Panc1 (cell line): ENCODE measurements around the gene PIH1D1. TPM values are rescaled to one million over a fixed set of nuclear protein-coding genes. Genes with fewer than 3 reads are reported as not detected.

ENCODE experiments used
- ATAC-seq: fragments of 200-7000 bp; cut with Tn5 transposase; 2 replicates; pipeline ENCODE4 v1.9.1; 2020; ENCODE audit warnings: mild to moderate bottlenecking, moderate library complexity
- BruUV-seq: library from RNA; stranded (reverse); fragments of 400-500 nt; replicated peaks from 2 replicates; lab custom pipeline; 2021; lab: Mats Ljungman, UMichigan
- CTCF ChIA-PET: fragments of 300-600 bp; sonication (Branson Sonifier 250); formaldehyde crosslinking; loops from one replicate; lab custom pipeline; 2022; ENCODE audit warnings: antibody characterized with exemption; lab: Charles Lee
- POLR2A ChIA-PET: fragments of 300-600 bp; sonication (Branson Sonifier 250); formaldehyde crosslinking; loops from one replicate; lab custom pipeline; 2022; ENCODE audit warnings: antibody characterized with exemption; lab: Charles Lee
- DNase-seq: peaks from one replicate; pipeline ENCODE4 v3.0.0-alpha.2; 2010; ENCODE audit warnings: low read depth, low spot score
- H3K27ac ChIP-seq: 2 replicates; pipeline ENCODE4 v1.5.1; 2011; ENCODE audit warnings: mild to moderate bottlenecking, low read length, inconsistent platforms
- H3K27me3 ChIP-seq: fragments of 200-500 bp; sonication (Bioruptor generic); 2 replicates; pipeline ENCODE4 v1.6.0; 2014; ENCODE audit warnings: low read length, inconsistent platforms; ENCODE audit not compliant: control insufficient read depth, insufficient read depth
- H3K36me3 ChIP-seq: fragments of 200-500 bp; sonication (Bioruptor generic); 2 replicates; pipeline ENCODE4 v1.5.1; 2014; ENCODE audit warnings: inconsistent platforms, mild to moderate bottlenecking, low read length, moderate library complexity; ENCODE audit not compliant: control insufficient read depth, insufficient read depth
- H3K4me1 ChIP-seq: 2 replicates; pipeline ENCODE4 v1.5.1; 2011; ENCODE audit warnings: inconsistent platforms, mild to moderate bottlenecking, low read length, moderate library complexity; ENCODE audit not compliant: control insufficient read depth, insufficient read depth
- H3K4me3 ChIP-seq, 2 experiments: 2 replicates each; pipeline ENCODE4 v1.5.1; 2011 to 2012; ENCODE audit warnings: low read depth in 2 of 2, low read length in 2 of 2, mild to moderate bottlenecking in 2 of 2, inconsistent platforms in 1 of 2, moderate library complexity in 1 of 2
- H3K9me3 ChIP-seq: fragments of 200-500 bp; sonication (Bioruptor generic); 2 replicates; pipeline ENCODE4 v1.5.1; 2014; ENCODE audit warnings: low read depth, mild to moderate bottlenecking, inconsistent platforms, low read length, moderate library complexity; ENCODE audit not compliant: control insufficient read depth, insufficient read depth
- POLR2AphosphoS5 ChIP-seq: IDR thresholded peaks from 2 replicates; pipeline ENCODE4 v1.6.1; 2012; ENCODE audit warnings: mild to moderate bottlenecking, low read depth, low read length, moderate library complexity
- REST ChIP-seq, 2 experiments: IDR thresholded peaks; 2 replicates each; pipeline ENCODE4 v1.6.1; 2011 to 2012; ENCODE audit warnings: low read depth in 2 of 2, control low read depth in 1 of 2, low read length in 1 of 2, mild to moderate bottlenecking in 1 of 2, moderate library complexity in 1 of 2; ENCODE audit not compliant: insufficient read depth in 1 of 2
- SIN3A ChIP-seq: IDR thresholded peaks from 2 replicates; pipeline ENCODE4 v1.6.1; 2012; ENCODE audit warnings: low read depth, mild to moderate bottlenecking, low read length, moderate library complexity, borderline replicate concordance; ENCODE audit not compliant: insufficient read depth
- TCF7L2 ChIP-seq: IDR thresholded peaks from 2 replicates; pipeline ENCODE4 v1.6.1; 2011; ENCODE audit warnings: mild to moderate bottlenecking, low read depth, low read length, inconsistent platforms
- in situ Hi-C: cut with HindIII; loops from 2 replicates; pipeline ENCODE4 v1.10.0; 2016; ENCODE audit warnings: low sequenced_read_pairs, low pct_unique_long_range_greater_than_20kb
- intact Hi-C: fragments of 100-400 bp; cut with micrococcal nuclease; formaldehyde crosslinking; loops from one replicate; pipeline ENCODE4 v1.10.0; 2022; ENCODE audit not compliant: unreplicated experiment
- total RNA-seq: library from RNA; stranded (reverse); gene quantifications from one replicate; pipeline ENCODE4 v1.2.1, GENCODE V29; 2021; ENCODE audit not compliant: unreplicated experiment
- TF ChIP-seq, protein P1 (sequence below): fragments of 450-650 bp; IDR thresholded peaks from 2 replicates; pipeline ENCODE4 v1.5.1; 2017; ENCODE audit warnings: mild to moderate bottlenecking

PIH1D1 gene
- total RNA-seq, 1 experiment from 2014 or later: 78.5 TPM

DNA sequence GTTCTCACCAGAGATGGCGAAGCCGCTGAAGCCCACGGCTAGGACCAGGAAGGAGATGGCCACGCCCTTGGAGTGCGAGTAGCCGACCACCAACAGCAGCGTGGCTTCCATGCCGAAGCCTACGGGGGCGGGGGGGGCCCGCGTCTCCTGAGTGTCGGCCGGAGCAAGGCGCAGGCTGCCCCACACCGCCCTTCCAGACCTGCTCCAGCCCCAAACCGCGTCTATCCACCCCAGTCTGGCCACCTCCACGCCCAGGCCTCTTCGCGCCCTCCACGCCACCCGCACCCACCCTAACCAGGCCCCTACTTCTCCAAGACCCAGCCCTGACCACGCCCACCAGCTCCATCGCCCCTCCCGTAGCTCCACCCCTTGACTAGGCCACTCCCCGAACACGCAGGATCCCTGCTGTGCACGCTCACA is 20.3 kb downstream of the PIH1D1 start:
- H3K4me3 ChIP-seq: no peak overlapping the region
- no peak for DNase-seq
- no peaks in the 10 kb centered on the region; the same call in 1 of the 2 replicates for H3K27me3 ChIP-seq
- intact Hi-C loops (no loop called here), in situ Hi-C loops (no loop called here)
- TF ChIP-seq TCF7L2: no peak
- TF ChIP-seq POLR2AphosphoS5: no peak
- H3K9me3 ChIP-seq: no peaks in the 10 kb centered on the region
- H3K4me1 ChIP-seq: no peaks in the 10 kb centered on the region; the same call in 1 of the 2 replicates
- ChIA-PET POLR2A (no interaction called here), CTCF (no interaction called here)
- BruUV-seq: no TSS peak
- ATAC-seq: no peak
- H3K27ac ChIP-seq: no peak overlapping the region
- no peaks in the 10 kb centered on the region for H3K36me3 ChIP-seq

- Histone ChIP-seq H3K36me3 (no peaks in the 10 kb centered on the region), H3K4me1 (no peaks in the 10 kb centered on the region; the same call in 1 of the 2 replicates), H3K9me3 (no peaks in the 10 kb centered on the region), H3K27ac (no peak overlapping the region), H3K4me3 (no peak overlapping the region), H3K27me3 (no peaks in the 10 kb centered on the region; the same call in 1 of the 2 replicates)
- DNase-seq (no peak), ATAC-seq (no peak)
- in situ Hi-C loops (no loop called here), intact Hi-C loops (no loop called here)
- no TSS peak for BruUV-seq
- ChIA-PET CTCF (no interaction called here), POLR2A (no interaction called here)
- TF ChIP-seq, protein P1, sequence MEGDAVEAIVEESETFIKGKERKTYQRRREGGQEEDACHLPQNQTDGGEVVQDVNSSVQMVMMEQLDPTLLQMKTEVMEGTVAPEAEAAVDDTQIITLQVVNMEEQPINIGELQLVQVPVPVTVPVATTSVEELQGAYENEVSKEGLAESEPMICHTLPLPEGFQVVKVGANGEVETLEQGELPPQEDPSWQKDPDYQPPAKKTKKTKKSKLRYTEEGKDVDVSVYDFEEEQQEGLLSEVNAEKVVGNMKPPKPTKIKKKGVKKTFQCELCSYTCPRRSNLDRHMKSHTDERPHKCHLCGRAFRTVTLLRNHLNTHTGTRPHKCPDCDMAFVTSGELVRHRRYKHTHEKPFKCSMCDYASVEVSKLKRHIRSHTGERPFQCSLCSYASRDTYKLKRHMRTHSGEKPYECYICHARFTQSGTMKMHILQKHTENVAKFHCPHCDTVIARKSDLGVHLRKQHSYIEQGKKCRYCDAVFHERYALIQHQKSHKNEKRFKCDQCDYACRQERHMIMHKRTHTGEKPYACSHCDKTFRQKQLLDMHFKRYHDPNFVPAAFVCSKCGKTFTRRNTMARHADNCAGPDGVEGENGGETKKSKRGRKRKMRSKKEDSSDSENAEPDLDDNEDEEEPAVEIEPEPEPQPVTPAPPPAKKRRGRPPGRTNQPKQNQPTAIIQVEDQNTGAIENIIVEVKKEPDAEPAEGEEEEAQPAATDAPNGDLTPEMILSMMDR: no peak; the same call in 1 of the 2 replicates
- TF ChIP-seq REST (IDR thresholded peaks at IDR 0.05; ENCODE audit: insufficient read depth in 1 of 2, low read depth in 2 of 2, low read length in 1 of 2) (no peak), SIN3A (no peak), POLR2AphosphoS5 (no peak), TCF7L2 (no peak)
Observed at GRCh38 chr19:49430678-49431329, 20.8 kb downstream of the PIH1D1 start.

DNA sequence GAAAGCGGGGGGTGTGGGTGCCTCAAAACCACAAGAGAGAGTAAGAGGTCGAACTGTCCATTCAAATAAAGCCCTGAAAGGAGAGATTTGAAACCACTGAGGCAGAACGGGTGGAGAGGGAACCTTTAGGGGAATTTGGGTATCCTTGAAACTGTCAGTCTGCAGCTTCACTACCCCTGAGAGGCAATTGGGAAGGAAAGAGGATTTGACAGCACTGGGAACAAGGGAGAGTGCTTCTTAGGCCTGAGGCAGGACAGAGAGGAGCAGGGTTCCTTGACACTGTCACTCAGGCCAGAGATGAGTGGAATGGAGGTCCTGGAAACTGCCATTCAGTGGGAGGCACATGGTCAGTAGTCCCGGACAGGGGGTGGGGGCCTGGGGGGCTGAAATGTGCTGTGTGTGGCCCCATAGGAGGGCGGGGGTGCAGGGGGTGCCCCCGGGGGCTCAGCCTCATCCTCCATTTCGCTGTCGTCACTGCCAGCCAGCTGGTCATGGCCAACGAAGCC is 21.4 kb downstream of the PIH1D1 start:
- ChIA-PET POLR2A (no interaction called here), CTCF (no interaction called here)
- Histone ChIP-seq H3K9me3 (no peaks in the 10 kb centered on the region), H3K4me1 (no peaks in the 10 kb centered on the region; the same call in 1 of the 2 replicates), H3K27me3 (no peaks in the 10 kb centered on the region; the same call in 1 of the 2 replicates), H3K27ac (no peak overlapping the region), H3K4me3 (no peak overlapping the region), H3K36me3 (no peaks in the 10 kb centered on the region)
- no TSS peak for BruUV-seq
- TF ChIP-seq REST (IDR thresholded peaks at IDR 0.05; ENCODE audit: insufficient read depth in 1 of 2, low read depth in 2 of 2, low read length in 1 of 2): no peak
- TF ChIP-seq TCF7L2: no peak
- no peak for TF ChIP-seq SIN3A
- TF ChIP-seq POLR2AphosphoS5: no peak
- TF ChIP-seq, protein P1: no peak
- no peak for ATAC-seq
- in situ Hi-C loops: no loop called here
- intact Hi-C loops: no loop called here
- no peak for DNase-seq
